ENCODE results near the gene PTPRU.
A peak's percentile ranks its signal among the peaks of the same experiment; 100 is the strongest.
"Not testable (repeated sequence)": the region's sequence is repeated elsewhere in the genome, so short reads cannot be mapped to it uniquely, and the experiment has no call there.

Gene PTPRU

DNA sequence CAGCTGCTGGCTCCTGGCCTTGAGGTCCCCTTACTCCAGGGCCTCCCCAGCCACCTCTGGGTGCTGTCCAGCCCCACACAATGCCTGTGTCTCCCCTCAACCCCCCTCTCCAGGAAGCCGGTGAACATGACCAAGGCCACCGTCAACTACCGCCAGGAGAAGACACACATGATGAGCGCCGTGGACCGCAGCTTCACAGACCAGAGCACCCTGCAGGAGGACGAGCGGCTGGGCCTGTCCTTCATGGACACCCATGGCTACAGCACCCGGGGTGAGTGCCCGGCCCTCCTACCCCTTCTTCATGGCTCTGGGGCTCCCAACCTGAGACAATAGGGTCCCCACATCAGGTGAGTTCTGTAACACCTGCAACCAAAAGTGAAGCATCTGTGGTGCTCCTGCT is 55.4 kb downstream of the PTPRU start:
- no peak for DNase-seq (ENCODE audit: low read depth)
- no peak overlapping the region for H3K4me3 ChIP-seq (ENCODE audit: control insufficient read depth, low read depth, low read length)
- TF ChIP-seq, protein P1, sequence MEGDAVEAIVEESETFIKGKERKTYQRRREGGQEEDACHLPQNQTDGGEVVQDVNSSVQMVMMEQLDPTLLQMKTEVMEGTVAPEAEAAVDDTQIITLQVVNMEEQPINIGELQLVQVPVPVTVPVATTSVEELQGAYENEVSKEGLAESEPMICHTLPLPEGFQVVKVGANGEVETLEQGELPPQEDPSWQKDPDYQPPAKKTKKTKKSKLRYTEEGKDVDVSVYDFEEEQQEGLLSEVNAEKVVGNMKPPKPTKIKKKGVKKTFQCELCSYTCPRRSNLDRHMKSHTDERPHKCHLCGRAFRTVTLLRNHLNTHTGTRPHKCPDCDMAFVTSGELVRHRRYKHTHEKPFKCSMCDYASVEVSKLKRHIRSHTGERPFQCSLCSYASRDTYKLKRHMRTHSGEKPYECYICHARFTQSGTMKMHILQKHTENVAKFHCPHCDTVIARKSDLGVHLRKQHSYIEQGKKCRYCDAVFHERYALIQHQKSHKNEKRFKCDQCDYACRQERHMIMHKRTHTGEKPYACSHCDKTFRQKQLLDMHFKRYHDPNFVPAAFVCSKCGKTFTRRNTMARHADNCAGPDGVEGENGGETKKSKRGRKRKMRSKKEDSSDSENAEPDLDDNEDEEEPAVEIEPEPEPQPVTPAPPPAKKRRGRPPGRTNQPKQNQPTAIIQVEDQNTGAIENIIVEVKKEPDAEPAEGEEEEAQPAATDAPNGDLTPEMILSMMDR (conservative IDR thresholded peaks at IDR 0.05; ENCODE audit: control insufficient read depth, insufficient read depth, low read depth, low read length), result no peak

DNA sequence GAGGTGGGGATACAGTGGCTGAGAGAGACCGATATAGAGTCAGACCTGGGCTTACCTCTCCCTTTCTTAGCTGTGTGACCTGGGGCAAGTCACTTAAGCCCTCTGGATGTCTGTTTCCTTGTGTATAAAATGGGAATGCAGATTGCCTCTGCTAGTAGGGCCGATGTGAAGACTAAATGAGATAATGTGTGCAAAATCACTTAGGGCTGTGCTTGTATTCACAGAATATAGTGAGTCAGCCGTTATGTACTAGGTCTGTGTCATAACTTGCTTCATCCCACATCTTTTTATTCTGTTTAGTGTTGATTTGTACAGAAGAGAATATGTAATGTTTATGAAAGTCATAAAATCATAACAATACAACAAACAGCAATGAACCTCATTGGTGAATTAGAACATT is 56.0 kb downstream of the PTPRU start:
- TF ChIP-seq, protein P1 (conservative IDR thresholded peaks at IDR 0.05; ENCODE audit: control insufficient read depth, insufficient read depth, low read depth, low read length), result no peak
- H3K4me3 ChIP-seq (ENCODE audit: control insufficient read depth, low read depth, low read length), result no peak overlapping the region
- DNase-seq (ENCODE audit: low read depth), result peak; percentile 20

DNA sequence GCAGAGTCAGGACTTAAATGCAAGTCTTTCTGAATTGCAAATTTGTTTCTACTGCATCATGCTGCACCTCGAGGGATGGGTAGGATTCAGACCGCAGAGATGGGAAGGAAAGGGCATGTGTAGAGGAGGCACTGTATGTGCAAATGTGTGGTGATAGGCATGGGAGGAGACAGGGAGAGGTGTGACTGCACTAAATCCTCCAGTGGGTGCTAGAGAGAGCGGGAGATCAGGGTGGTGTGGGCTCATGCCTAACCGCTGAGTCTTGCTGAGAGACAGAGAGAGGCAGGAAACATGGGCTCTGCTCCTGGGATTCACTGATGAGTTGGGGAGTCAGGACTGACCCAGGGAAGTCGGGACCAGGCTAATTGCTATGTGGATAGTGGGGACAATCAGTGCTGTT is 61.1 kb downstream of the PTPRU start:
- DNase-seq (ENCODE audit: low read depth), result no peak
- no peak overlapping the region for H3K4me3 ChIP-seq (ENCODE audit: control insufficient read depth, low read depth, low read length)
- TF ChIP-seq, protein P1 (conservative IDR thresholded peaks at IDR 0.05; ENCODE audit: control insufficient read depth, insufficient read depth, low read depth, low read length), result no peak

DNA sequence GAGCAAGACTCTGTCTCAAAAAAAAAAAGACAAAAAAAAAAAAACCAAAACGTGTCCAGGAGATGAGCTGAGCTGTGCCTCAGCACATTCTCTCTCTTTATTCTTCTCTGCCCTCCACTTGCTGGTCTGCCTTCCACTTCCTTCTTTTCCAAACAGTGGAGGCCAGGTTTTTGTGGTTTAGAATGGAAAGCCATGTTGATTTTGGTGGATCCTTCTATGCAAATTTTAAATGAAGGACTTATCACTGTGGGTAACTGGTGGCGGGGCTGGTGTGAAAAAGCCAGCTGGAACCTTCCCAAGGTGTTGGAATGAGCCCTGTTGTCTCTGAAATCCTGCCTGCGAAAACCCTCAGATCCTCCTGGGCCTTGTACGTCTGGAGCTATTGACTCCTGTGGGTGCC is 61.9 kb downstream of the PTPRU start:
- DNase-seq (ENCODE audit: low read depth), result no peak
- no peak overlapping the region for H3K4me3 ChIP-seq (ENCODE audit: control insufficient read depth, low read depth, low read length)
- TF ChIP-seq, protein P1 (conservative IDR thresholded peaks at IDR 0.05; ENCODE audit: control insufficient read depth, insufficient read depth, low read depth, low read length), result no peak

DNA sequence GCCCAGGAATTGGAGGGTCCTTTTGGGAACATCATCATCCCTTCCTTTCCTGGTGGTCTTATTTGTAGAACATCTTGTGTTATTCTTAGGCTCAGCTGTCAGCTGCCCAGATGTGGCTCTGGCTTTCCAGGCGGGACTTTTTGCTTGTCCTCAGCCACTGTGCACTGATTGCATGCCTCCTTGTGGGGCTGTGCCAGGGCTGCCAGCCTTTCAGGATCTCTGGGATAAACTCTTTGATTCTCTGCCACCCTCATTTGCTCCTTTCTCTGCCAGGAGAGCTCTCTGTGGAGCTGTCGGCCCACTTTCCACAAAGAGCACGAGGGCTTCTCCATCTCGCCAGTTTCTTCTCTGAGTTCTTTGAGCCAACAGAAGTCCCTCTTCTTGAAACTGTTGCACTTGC is 63.1 kb downstream of the PTPRU start:
- no peak overlapping the region for H3K4me3 ChIP-seq (ENCODE audit: control insufficient read depth, low read depth, low read length)
- TF ChIP-seq, protein P1 (conservative IDR thresholded peaks at IDR 0.05; ENCODE audit: control insufficient read depth, insufficient read depth, low read depth, low read length), result no peak
- DNase-seq (ENCODE audit: low read depth), result no peak

DNA sequence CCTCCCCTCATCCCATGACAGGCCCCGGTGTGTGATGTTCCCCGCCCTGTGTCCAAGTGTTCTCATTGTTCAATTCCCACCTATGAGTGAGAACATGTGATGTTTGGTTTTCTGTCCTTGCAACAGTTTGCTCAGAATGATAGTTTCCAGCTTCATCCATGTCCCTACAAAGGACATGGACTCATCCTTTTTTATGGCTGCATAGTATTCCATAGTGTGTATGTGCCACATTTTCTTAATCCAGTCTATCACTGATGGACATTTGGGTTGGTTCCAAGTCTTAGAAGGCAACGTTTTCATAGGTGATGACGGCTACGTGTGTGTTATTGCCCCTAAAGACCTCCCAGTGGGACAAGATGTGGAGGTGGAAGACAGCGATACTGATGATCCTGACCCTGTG is 65.4 kb downstream of the PTPRU start:
- not testable (repeated sequence) for H3K4me3 ChIP-seq (ENCODE audit: control insufficient read depth, low read depth, low read length); DNase-seq (ENCODE audit: low read depth)

DNA sequence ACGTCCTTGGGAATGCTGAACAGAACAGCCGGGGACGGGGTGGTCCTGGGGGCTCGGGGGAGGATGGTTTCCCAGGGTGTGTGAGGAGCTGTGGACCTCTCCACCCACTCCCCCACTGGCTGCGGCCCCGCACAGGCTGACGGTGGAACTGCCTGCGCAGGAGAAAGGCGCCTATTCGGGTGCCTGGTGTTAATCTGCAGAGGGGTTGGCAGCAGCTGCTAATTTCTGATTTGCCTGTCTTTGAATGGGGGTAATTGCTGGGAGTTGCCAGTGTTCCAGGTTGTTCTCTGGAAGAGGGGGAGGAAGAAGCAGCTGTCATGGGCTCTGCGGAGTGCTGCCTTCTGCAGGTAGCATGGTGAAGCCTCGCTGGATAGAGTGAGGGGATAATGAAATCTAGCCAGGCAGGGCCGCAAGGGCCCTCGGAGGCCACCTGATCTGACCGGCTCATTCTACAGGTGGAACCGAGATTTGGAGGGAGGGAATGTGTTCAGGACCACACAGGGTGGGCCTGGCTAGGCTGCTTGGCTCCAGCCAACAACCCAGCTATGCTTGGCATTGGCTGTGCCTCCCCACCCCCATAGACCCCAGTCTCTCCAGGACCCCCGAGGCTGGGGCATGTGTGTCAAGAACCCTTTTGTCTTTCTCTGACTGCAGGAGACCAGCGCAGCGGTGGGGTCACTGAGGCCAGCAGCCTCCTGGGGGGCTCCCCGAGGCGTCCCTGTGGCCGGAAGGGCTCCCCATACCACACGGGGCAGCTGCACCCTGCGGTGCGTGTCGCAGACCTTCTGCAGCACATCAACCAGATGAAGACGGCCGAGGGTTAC is 67.1 kb downstream of the PTPRU start:
- TF ChIP-seq, protein P1 (conservative IDR thresholded peaks at IDR 0.05; ENCODE audit: control insufficient read depth, insufficient read depth, low read depth, low read length), result no peak
- DNase-seq (ENCODE audit: low read depth), result no peak
- H3K4me3 ChIP-seq (ENCODE audit: control insufficient read depth, low read depth, low read length), result no peak overlapping the region

Data from fibroblast of mammary gland (primary cell).